Lung (tissue), 12 donors: Measurements from ENCODE around the gene ABTB1. TPM values are rescaled to one million over a fixed set of nuclear protein-coding genes. Genes with fewer than 3 reads are reported as not detected.

Experiments used
- ATAC-seq: fragments of 200-7000 bp; cut with Tn5 transposase; one replicate; pipeline ENCODE4 v1.9.1; 2020; ENCODE audit warnings: moderate number of reproducible peaks; ENCODE audit not compliant: insufficient read depth, low FRiP score
- DNase-seq, 3 donors: peaks; one replicate each; pipeline ENCODE4 v3.0.0-alpha.2; 2013 to 2017
- H3K27ac ChIP-seq, 2 donors: one replicate each; pipeline ENCODE4 v1.5.1; 2013; ENCODE audit warnings: mild to moderate bottlenecking in 2 of 2, moderate library complexity in 2 of 2, control low read depth in 1 of 2, inconsistent platforms in 1 of 2, low read depth in 1 of 2, low read length in 1 of 2
- H3K27me3 ChIP-seq, 3 donors: one replicate each; pipeline ENCODE4 v1.5.1; 2013; ENCODE audit warnings: low read length in 2 of 3; ENCODE audit not compliant: control insufficient read depth in 3 of 3, insufficient read depth in 3 of 3
- H3K36me3 ChIP-seq, 4 donors: one replicate each; pipeline ENCODE4 v1.5.1; 2013; ENCODE audit warnings: low read length in 4 of 4, mild to moderate bottlenecking in 1 of 4, moderate library complexity in 1 of 4; ENCODE audit not compliant: control insufficient read depth in 4 of 4, insufficient read depth in 4 of 4
- H3K4me1 ChIP-seq, 5 donors: one replicate each; pipeline ENCODE4 v1.5.1; 2013; ENCODE audit warnings: low read length in 5 of 5, mild to moderate bottlenecking in 2 of 5, moderate library complexity in 1 of 5; ENCODE audit not compliant: control insufficient read depth in 5 of 5, insufficient read depth in 5 of 5
- H3K4me3 ChIP-seq: one replicate; pipeline ENCODE4 v1.5.1; 2013; ENCODE audit warnings: mild to moderate bottlenecking, control low read depth, moderate library complexity
- H3K9ac ChIP-seq, 2 donors: one replicate each; pipeline ENCODE4 v1.5.1; 2013; ENCODE audit warnings: low read length in 2 of 2, control low read depth in 1 of 2; ENCODE audit not compliant: insufficient read depth in 1 of 2
- H3K9me3 ChIP-seq, 4 donors: one replicate each; pipeline ENCODE4 v1.5.1; 2013; ENCODE audit warnings: low read length in 3 of 4, mild to moderate bottlenecking in 1 of 4, moderate library complexity in 1 of 4; ENCODE audit not compliant: control insufficient read depth in 4 of 4, insufficient read depth in 3 of 4
- WGBS, 2 donors: extraction: QIAGEN DNeasy Blood & Tissue Kit; methylation state at CpG; one replicate each; pipeline ENCODE4 v1.1.7; 2013; 5-methylcytosine and 5-hydroxymethylcytosine counted together
- polyA plus RNA-seq, 2 donors: library from polyadenylated mRNA; stranded (reverse); fragments of 200-250 nt; gene quantifications; one replicate each; pipeline ENCODE4 v1.2.1, GENCODE V29; 2013
- total RNA-seq, 2 donors: library from RNA; depleted of rRNA in 1 of 2; stranded (reverse); fragments of >200 nt in 1 of 2; gene quantifications; one replicate each; pipeline ENCODE4 v1.2.1, GENCODE V29; 2014 to 2021
- TF ChIP-seq, protein P1 (sequence below): IDR thresholded peaks from 2 replicates; pipeline ENCODE4 v1.5.1; 2012; ENCODE audit warnings: mild to moderate bottlenecking; ENCODE audit errors: control extremely low read depth, extremely low read depth
- donor health status: control.
- donor health status: control.
- donor health status: Bipolar disorder and iron deficiency.
- donor health status: healthy.
- donor health status: DM: yes; HTN: yes; CAD: no.

The ABTB1 gene
- total and polyA plus RNA-seq, 4 donors = 30.7 to 102 (median 48.6) TPM

DNA sequence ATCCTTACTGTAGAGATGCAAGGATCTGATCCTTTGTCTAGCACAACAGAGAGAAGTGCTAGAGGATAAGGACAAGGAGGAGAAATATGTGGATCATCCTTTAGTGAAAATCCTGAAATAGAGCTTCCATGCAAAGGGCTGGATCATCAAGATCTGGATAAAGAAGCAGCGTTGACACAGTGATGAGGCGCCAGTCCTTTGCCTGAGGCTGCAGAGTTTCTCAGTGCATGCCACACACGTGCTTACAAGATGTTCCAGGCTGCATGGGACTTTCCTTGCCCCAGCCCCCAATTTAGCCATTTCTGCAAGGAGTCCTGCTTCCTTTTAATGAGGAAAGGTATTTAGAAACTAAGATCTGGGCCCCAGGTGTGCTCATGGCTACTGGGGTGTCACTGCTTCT is 7.2 kb upstream of the ABTB1 start:
- Histone ChIP-seq H3K9me3 (no peaks in the 10 kb centered on the region), H3K4me3 (no peak overlapping the region), H3K27me3 (no peaks in the 10 kb centered on the region), H3K27ac (no peak overlapping the region), H3K36me3 (no peaks in the 10 kb centered on the region), H3K9ac (no peak overlapping the region), H3K4me1 (no peaks in the 10 kb centered on the region)
- 93 to 96% methylated on average over 3 of the region's 3 CpGs for WGBS, 2 donors
- DNase-seq (no peak), ATAC-seq (no peak)
- TF ChIP-seq, protein P1, sequence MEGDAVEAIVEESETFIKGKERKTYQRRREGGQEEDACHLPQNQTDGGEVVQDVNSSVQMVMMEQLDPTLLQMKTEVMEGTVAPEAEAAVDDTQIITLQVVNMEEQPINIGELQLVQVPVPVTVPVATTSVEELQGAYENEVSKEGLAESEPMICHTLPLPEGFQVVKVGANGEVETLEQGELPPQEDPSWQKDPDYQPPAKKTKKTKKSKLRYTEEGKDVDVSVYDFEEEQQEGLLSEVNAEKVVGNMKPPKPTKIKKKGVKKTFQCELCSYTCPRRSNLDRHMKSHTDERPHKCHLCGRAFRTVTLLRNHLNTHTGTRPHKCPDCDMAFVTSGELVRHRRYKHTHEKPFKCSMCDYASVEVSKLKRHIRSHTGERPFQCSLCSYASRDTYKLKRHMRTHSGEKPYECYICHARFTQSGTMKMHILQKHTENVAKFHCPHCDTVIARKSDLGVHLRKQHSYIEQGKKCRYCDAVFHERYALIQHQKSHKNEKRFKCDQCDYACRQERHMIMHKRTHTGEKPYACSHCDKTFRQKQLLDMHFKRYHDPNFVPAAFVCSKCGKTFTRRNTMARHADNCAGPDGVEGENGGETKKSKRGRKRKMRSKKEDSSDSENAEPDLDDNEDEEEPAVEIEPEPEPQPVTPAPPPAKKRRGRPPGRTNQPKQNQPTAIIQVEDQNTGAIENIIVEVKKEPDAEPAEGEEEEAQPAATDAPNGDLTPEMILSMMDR = no peak

- WGBS, 2 donors = 86 to 94% methylated on average over 2 of the region's 2 CpGs
- Histone ChIP-seq H3K4me3 (no peak overlapping the region), H3K36me3 (no peaks in the 10 kb centered on the region), H3K27me3 (no peaks in the 10 kb centered on the region), H3K27ac (no peak overlapping the region), H3K9me3 (no peaks in the 10 kb centered on the region), H3K4me1 (peaks cover 0 to 3% (median 0%) of the 10 kb centered on the region in 5 donors), H3K9ac (no peak overlapping the region)
- no peak for ATAC-seq
- DNase-seq = no peak
- TF ChIP-seq, protein P1 = no peak
These were observed 6.1 kb upstream of the ABTB1 start for GRCh38 chr3:127666676-127667075.

DNA sequence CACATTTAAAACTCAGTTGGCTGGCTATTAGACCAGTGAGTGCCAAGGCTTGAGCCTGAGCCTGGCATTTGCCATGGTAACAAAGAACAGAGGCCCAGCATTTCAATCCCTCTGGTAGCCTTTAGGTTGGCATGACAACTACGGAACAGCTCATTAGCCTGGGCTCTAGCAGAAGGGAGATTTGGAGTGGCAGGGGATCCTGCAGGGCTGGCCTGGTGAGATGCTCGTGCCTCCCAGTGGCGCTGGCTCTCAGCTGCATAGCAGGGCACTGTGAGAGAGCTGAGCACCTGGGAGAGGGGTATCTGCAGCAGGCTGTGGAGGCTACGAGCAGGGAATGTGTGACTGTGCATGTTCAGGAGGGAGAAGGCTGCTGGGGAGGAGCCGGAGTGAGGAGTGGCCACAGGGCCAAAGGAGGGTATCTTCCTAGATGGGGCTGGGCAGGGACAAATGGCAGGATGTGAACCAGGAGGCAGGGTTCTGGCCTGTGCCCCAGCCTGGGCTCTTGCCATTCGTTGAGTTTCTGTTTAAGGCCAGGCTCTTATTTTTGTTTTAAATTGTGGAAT is 5.6 kb upstream of the ABTB1 start:
- ATAC-seq (no peak), DNase-seq (no peak)
- TF ChIP-seq, protein P1 = no peak
- Histone ChIP-seq H3K4me3 (no peak overlapping the region), H3K9ac (no peak overlapping the region), H3K36me3 (no peaks in the 10 kb centered on the region), H3K27ac (no peak overlapping the region), H3K4me1 (peaks cover 0 to 7% (median 0%) of the 10 kb centered on the region in 5 donors), H3K9me3 (no peaks in the 10 kb centered on the region), H3K27me3 (no peaks in the 10 kb centered on the region)
- WGBS, 2 donors = 88 to 92% methylated on average over 6 of the region's 6 CpGs

GRCh38 chr3:127668906-127669305 is 3.8 kb upstream of the ABTB1 start:
- Histone ChIP-seq H3K27me3 (no peaks in the 10 kb centered on the region), H3K36me3 (no peaks in the 10 kb centered on the region), H3K4me3 (no peak overlapping the region), H3K9me3 (no peaks in the 10 kb centered on the region), H3K9ac (no peak overlapping the region), H3K27ac (no peak overlapping the region), H3K4me1 (peaks cover 0 to 17% (median under 1%) of the 10 kb centered on the region in 5 donors)
- TF ChIP-seq, protein P1 = no peak
- no peak for DNase-seq
- ATAC-seq = no peak
- 96 to 99% methylated on average over 7 of the region's 7 CpGs for WGBS, 2 donors
